GM18858 (cell line): ENCODE results near the gene CD93.

ENCODE experiments used
- ATAC-seq: cut with Tn5 transposase; IDR thresholded peaks from one replicate; pipeline ENCODE4 v1.9.1; 2021; ENCODE audit not compliant: unreplicated experiment

The CD93 gene

DNA sequence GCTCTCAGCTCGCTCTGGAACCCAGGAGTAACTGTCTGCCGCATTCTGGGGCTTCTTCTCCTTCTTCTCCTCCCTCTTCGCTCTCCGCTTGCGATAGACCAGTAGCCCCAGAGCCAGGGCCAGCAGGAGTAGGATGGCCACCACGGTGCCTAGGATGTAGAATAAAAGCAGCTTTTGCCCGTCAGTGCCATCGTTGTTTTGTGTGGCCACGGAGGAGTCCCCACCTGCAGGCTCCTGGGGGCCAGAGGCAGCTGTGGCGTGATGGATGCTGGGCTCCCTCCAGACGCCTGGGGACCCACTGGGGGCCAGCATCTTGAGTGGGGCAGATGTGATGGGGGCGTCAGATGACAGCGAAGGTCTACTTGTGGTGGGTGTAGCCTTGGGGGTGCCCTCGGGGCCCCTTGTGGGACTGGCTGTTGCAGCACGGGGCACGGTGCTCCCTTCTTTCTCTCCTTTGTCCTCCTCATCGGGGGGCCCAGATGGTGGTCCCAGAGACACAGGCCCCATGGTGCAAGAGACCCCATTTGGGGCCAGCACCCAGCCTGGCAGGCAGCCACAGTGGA lies 1.8 kb downstream of the CD93 start:
- no peak for ATAC-seq

DNA sequence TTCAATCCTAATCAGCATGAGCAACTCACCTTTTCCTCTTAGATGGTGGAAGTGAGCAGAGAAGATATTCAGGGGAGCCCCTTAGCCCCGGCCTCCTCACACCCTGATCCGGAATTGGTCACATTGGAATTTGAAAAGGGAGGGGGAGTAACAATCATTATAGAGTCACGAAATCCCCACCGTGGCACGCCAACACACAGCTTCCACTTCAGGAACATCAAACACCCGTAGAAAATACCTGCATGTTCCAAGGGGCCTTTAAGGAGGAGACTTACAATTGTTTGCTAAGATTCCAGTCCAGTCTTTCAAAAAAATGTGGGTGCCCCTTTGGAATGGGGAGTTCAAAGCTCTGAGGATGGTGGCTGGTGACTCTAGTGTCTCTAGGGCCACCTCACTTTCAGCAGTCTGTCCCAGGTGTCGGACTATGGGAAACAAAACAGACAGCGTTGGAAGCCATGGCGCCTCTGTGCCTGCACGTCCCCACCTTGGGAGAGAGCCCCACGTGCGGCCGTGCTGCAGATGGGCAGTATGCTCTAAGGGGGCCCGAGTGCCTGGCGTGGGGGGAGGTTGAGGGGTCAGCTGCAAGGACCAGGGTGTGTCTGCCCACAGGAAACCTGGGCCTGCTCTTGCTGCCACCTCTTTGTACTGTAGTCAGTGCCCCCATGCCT lies 2.4 kb downstream of the CD93 start:
- no peak for ATAC-seq

DNA sequence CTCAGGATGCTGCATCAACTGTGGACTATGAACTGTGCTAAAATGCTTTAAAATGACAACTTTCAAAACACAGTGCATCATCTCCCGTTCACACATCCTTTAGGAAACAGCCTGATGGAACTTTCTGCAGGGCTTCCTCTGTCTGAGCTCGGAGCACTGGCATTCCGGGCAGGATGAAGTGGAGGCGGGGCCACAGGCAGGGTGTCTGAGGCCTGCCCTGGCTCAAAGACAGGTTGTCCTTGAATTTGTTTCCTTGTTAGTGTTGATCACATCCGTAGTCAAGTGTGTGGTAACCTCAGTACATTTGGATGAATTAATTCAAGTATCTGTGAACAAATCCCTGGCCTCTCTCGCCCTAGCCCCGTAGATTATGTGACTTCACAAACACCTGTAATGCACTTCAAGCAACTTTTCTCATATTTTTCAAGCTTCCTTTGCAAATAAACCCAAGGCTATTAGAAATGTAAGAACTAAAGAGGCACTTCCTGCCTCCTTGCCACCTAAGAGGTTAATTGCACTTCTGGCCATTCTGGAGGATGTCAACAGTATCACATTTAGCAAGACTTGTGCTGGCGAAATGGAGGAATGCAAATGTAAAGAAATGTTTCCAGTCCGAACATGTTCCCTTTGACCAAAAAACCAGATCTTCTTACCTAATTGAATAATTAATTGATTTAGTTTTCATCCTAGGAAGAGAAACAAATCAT lies 3.1 kb downstream of the CD93 start:
- ATAC-seq = no peak

DNA sequence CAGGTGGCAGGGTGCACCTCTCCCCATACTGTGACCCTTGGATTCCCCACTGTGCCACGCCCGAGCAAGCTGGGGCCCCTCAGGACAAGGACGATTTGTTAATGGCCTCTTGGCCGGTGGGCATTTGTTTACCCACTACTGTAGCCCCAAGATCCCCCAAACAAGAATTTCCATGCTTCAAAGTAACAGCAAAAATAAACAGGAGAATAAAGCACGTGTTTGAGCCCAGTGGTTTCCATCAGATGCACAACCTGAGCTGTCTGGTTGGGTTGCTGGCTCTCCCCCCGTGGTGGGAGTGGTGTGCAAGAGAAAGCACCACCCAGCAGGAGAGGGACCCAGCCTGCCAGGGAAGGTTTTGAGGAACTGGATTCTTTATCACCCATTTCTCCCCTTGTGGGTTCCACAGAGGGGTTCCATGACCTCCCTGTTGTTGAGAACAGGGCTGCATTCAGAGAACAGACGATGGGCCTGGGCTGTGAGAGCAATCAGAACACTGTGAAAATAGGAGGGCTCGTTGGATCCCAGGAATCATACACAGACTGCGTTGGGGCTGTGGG lies 4.8 kb downstream of the CD93 start:
- ATAC-seq = no peak

DNA sequence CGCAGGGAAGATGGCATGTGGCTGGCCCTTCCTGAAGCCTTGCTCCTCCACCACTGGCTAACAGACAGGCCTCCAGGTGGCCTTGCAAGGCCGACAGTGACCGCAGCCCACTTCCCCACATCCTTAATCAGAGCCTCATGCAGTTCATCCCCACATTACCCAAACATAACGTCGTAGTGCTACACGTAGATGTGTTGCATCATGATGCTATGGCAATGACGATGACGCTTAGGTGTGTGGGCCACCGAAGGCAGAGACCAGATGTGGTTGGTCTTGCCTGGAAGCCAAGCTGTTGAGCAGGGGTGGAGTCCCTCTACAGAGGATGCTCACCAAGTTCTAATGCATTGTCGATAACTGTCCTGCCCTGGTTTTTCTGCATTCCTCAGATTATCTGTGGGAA lies 5.6 kb downstream of the CD93 start:
- no peak for ATAC-seq

DNA sequence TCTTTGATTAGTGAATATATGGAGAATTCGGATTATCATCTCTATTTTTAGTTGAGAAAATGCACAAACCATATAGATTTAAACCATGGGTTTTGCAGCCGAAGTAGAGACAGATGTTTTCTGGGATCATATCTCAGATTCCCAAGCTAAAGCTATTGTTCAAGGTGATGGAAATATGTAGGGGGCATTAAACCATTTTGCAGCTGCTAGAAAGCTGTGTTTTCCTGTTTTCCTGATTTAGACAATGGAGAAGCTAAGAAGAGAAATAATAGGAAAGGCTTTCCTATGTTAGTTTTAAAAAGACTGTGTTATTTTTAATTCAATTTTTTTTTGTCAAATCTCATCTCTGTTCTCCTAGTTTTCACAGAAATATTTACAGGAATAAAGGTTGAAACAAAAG lies 6.2 kb downstream of the CD93 start:
- ATAC-seq = no peak

- no peak for ATAC-seq
Observed at GRCh38 chr20:23079016-23079351, 7.1 kb downstream of the CD93 start.

DNA sequence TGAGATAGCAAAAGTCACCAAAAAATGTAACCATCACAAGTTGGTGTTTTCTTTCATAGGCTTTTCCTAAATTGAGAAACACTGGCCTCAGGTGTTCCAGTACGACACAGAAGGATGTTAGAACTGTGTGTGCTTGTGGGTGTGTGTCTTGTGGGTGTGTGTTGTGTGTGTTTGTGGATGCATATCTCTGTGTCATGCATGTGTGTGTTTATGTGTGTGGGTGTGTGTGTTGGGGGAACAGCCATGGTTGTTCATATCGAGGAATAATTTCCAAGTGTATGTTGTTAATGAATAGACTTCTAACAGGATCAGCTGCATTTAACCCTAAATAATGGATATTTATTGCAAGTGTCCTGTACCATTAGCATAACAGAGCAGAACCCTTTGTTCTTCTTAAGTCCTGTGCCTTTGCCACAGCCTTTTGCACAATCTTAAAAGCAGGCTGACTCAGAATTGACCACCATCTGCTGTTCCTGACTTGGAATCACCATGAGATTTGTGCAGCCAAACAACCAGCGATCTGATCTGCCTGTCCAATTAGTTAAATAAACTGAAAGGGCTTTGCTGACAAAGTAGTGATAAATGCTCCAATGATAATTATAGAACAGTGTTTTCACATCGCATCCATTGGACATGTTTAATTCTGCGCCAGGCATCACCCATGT lies 7.6 kb downstream of the CD93 start:
- no peak for ATAC-seq

DNA sequence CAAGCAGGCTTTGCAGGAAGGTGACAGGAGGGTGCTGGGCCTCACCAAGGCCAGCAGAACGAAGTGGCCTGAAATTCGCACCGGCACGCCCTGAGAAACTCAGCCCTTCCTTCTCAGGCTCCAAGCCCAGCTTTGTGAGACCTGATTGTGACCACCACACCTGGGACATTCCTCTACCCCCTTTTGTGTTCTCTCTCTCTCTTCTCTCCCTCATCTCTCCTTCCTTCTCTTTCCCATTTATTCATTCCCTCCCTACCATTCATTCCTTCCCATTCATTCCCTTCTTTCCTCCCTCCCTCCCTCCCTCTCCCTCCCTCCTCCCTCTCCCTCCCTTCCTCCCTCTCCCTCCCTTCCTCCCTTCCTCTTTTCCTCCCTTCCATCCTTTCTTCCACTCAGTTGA lies 8.8 kb downstream of the CD93 start:
- ATAC-seq = no peak

GRCh38 chr20:23074052-23074451 lies 12.1 kb downstream of the CD93 start:
- no peak for ATAC-seq

- ATAC-seq = no peak
Observed at GRCh38 chr20:23072892-23073586, 13.1 kb downstream of the CD93 start.

GRCh38 chr20:23071996-23072395 lies 14.1 kb downstream of the CD93 start:
- no peak for ATAC-seq

- no peak for ATAC-seq
Observed at GRCh38 chr20:23071398-23071797, 14.7 kb downstream of the CD93 start.

DNA sequence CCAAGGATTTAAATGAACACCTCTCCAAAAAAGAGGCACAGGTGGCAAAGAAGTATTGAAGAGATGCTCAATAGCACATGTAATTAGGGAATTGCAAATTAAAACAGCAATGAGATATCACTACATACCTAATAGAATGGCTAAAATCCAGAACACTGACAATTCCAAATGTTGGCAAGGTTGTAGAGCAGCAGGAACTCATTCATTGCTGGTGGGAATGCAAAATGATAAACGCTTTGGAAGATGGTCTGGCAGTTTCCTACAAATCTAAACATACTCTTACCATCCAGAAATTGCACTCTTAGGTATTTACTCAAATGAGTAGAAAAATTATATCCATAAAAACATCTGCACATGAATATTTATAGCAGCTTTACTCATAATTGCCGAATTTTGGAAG lies 17.0 kb downstream of the CD93 start:
- no peak for ATAC-seq

DNA sequence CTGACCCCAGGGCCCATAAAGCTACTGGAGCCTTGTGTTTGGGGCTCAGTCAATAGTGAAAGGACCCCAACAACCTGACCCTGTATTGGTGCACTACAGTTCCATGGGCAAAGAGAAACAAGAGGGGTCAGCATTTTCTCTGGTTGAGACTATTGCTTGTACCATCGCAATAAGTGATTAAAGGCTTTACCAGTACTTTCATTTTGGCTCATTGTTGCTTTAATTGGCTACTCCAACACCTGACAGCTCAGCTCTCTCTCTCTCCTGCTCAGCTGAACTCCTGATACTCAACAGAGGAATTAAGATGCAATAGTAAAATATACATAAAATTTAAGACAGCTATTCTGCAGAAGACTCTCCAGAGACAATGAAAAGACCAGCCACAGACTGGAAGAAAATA lies 17.8 kb downstream of the CD93 start:
- ATAC-seq = no peak

DNA sequence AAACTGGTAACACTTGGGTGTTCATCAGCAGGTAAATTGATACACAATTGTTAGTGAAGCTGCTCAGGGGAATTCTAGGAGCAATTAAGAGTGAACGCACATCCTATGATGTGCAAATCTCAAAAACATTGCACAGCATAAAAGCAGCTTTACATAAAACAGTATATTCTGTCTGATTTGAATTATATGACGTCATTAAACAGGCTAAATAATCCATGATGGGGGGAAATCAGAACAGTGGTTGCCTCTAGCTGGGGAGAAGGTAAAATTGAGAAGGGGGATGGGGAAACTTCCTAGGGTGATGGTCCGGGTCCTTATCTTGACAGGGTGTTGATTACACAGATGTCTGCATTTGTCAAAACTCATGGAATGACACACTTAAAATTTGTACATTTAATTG lies 19.4 kb downstream of the CD93 start:
- ATAC-seq = no peak

- no peak for ATAC-seq
Observed at GRCh38 chr20:23065266-23066201, 20.6 kb downstream of the CD93 start.

- no peak for ATAC-seq
Observed at GRCh38 chr20:23063581-23063980, 22.5 kb downstream of the CD93 start.

DNA sequence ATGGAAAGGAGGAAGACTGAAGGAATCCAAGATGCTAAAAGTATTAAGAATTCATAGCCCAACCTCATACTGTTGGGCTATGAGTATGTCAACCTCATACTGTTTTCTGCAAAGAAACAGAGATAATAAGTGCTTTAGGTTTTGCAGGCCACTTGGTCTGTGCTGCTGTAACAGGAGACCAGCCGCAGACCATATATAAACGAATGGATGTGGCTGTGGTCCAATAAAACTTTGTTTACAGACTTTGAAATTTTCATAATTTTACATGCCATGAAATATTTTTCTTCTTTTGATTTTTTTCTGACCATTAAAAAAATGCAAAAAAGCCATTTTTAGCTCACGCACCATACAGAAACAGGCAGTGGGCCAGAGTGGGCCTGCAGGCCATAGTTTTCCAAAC lies 23.0 kb downstream of the CD93 start:
- ATAC-seq = no peak

- ATAC-seq = no peak
Observed at GRCh38 chr20:23062632-23063031, 23.5 kb downstream of the CD93 start.
